ENCODE results near the gene PRPF18. TPM values are rescaled to one million over a fixed set of nuclear protein-coding genes. Genes with fewer than 3 reads are reported as not detected.

PRPF18 gene
- total and polyA plus RNA-seq, 2 of the 4 experiments (the other 2 are of a cell fraction) = 10.0 to 16.9 TPM

- H3K23ac ChIP-seq (ENCODE audit: low read depth, low read length) = no peak overlapping the region
- WGBS, 2 experiments (ENCODE audit: extremely low coverage in 2 of 2, insufficient read length in 1 of 2) = no CpG with 5 or more reads among the region's 1 CpG
- dilution Hi-C loops (cut with HindIII; ENCODE audit: low sequenced_read_pairs, unreplicated experiment) = no loop called here
These were observed 19.7 kb upstream of the PRPF18 start for GRCh38 chr10:13567030-13567429.

More at GRCh38 chr10:13567030-13567429, 19.7 kb upstream of the PRPF18 start:
- Histone ChIP-seq H3K9ac (ENCODE audit: low read depth, low read length) (no peak overlapping the region), H2AFZ (replicated peaks; ENCODE audit: low read length, poor library complexity) (no peak overlapping the region), H2BK20ac (ENCODE audit: low read depth, low read length) (no peak overlapping the region), H3K27me3 (ENCODE audit: control insufficient read depth, insufficient read depth, low read length) (peaks cover 4% of the 10 kb centered on the region), H3K9me3 (ENCODE audit: control insufficient read depth, insufficient read depth, low read length) (peaks cover 7% of the 10 kb centered on the region), H3K79me1 (ENCODE audit: low read depth in 1 of 2, low read length in 2 of 2) (no peaks in the 10 kb centered on the region), H2BK15ac (ENCODE audit: low read depth, low read length) (no peak overlapping the region), H2AK5ac (ENCODE audit: low read depth, low read length) (no peak overlapping the region), H3K36me3 (ENCODE audit: control insufficient read depth, insufficient read depth, low read length) (no peaks in the 10 kb centered on the region), H3K4me2 (ENCODE audit: low read depth, low read length) (no peak overlapping the region), H4K20me1 (ENCODE audit: insufficient read depth, low read length) (no peaks in the 10 kb centered on the region), H3K14ac (replicated peaks; ENCODE audit: low read depth, low read length) (no peak overlapping the region), H3K27ac (ENCODE audit: insufficient read depth, low read length) (no peak overlapping the region), H2BK5ac (ENCODE audit: low read depth, low read length, poor library complexity, severe bottlenecking) (no peak overlapping the region), H2AK9ac (replicated peaks; ENCODE audit: low read depth, low read length, poor library complexity) (no peak overlapping the region), H3K4ac (ENCODE audit: low read depth, low read length) (no peak overlapping the region), H3K9me1 (ENCODE audit: insufficient read depth, low read length) (no peaks in the 10 kb centered on the region), H2BK120ac (ENCODE audit: low read depth, low read length) (no peak overlapping the region), H4K91ac (ENCODE audit: insufficient read depth, low read depth, low read length) (no peak overlapping the region), H4K8ac (ENCODE audit: low read depth in 2 of 2, low read length in 2 of 2) (no peak overlapping the region), H4K5ac (ENCODE audit: low read depth, low read length) (no peak overlapping the region), H3K4me1 (ENCODE audit: control insufficient read depth, insufficient read depth, low read length) (no peaks in the 10 kb centered on the region), H3K4me3 (ENCODE audit: insufficient read depth, low read depth, low read length) (no peak overlapping the region), H3K18ac (ENCODE audit: low read depth, low read length) (no peak overlapping the region), H3K56ac (ENCODE audit: extremely low read depth, insufficient read depth, low read length) (no peak overlapping the region)
- no peak for TF ChIP-seq CEBPB (IDR thresholded peaks at IDR 0.05; ENCODE audit: low read depth, low read length)
- TF ChIP-seq, protein P1, sequence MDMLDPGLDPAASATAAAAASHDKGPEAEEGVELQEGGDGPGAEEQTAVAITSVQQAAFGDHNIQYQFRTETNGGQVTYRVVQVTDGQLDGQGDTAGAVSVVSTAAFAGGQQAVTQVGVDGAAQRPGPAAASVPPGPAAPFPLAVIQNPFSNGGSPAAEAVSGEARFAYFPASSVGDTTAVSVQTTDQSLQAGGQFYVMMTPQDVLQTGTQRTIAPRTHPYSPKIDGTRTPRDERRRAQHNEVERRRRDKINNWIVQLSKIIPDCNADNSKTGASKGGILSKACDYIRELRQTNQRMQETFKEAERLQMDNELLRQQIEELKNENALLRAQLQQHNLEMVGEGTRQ (IDR thresholded peaks at IDR 0.05; ENCODE audit: low read depth, low read length) = no peak
- TF ChIP-seq MAZ (IDR thresholded peaks at IDR 0.05; ENCODE audit: borderline replicate concordance, low read depth, low read length) = no peak
- TF ChIP-seq RFX5 (IDR thresholded peaks at IDR 0.05; ENCODE audit: low read depth, low read length) = no peak
- no peak for TF ChIP-seq BHLHE40 (IDR thresholded peaks at IDR 0.05; ENCODE audit: low read depth, low read length)
- no peak for TF ChIP-seq FOS (IDR thresholded peaks at IDR 0.05; ENCODE audit: low read depth, low read length)
- no peak for TF ChIP-seq MAFK (IDR thresholded peaks at IDR 0.05; ENCODE audit: low read depth, low read length)
- no peak for TF ChIP-seq RAD21 (IDR thresholded peaks at IDR 0.05; ENCODE audit: low read length)
- no peak for TF ChIP-seq SMC3 (IDR thresholded peaks at IDR 0.05; ENCODE audit: low read depth, low read length)
- no peak for TF ChIP-seq ELK1 (IDR thresholded peaks at IDR 0.05; ENCODE audit: borderline replicate concordance, low read depth, low read length)
- TF ChIP-seq MXI1 (IDR thresholded peaks at IDR 0.05; ENCODE audit: borderline replicate concordance, low read depth, low read length) = no peak
- TF ChIP-seq CTCF (conservative IDR thresholded peaks at IDR 0.05; ENCODE audit: low read depth, low read length) = no peak
- TF ChIP-seq CHD1 (IDR thresholded peaks at IDR 0.05; ENCODE audit: low read depth, low read length) = no peak
- TF ChIP-seq RCOR1 (IDR thresholded peaks at IDR 0.05; ENCODE audit: insufficient replicate concordance, low read length) = no peak
- TF ChIP-seq POLR2A (IDR thresholded peaks at IDR 0.05; ENCODE audit: low read depth, low read length) = no peak
- no peak for TF ChIP-seq NFE2L2 (IDR thresholded peaks at IDR 0.05; ENCODE audit: low read depth, low read length)
- intact Hi-C loops (cut with micrococcal nuclease) (no loop called here), in situ Hi-C loops (cut with MboI; ENCODE audit: low sequenced_read_pairs) (no loop called here)
- DNase-seq (no peak), ATAC-seq (ENCODE audit: low read depth) (no peak)
- ChIA-PET POLR2A (ENCODE audit: unreplicated experiment) (no interaction called here), CTCF (interaction anchor here (0.9 kb wide), 1 partner anchor 50 kb away, joined by 3 read pairs; no protein-coding TSS in a partner anchor)
- no TSS peak for BruUV-seq (replicated peaks)

All from IMR-90 (cell line).